Activated CD4-positive, alpha-beta T cell treated with anti-CD3 and anti-CD28 coated beads for 4 hours (primary cell): Measurements from ENCODE around the gene STAM.
"Not testable (repeated sequence)": the region's sequence is repeated elsewhere in the genome, so short reads cannot be mapped to it uniquely, and the experiment has no call there.

ENCODE experiments used
- DNase-seq, 2 donors: peaks; one replicate each; pipeline ENCODE4 v3.0.0-alpha.2; 2020

Gene STAM

GRCh38 chr10:17643755-17644484 is at the start of gene STAM:
STAM (plus strand) TSS chr10:17644151; CDS start chr10:17644340, 189 bp downstream.
- DNase-seq = peak; percentile 92 to 94

- DNase-seq = no peak
Measured at GRCh38 chr10:17597386-17597785, 46.6 kb upstream of the STAM start.

GRCh38 chr10:17599089-17599488 is 44.9 kb upstream of the STAM start:
- no peak for DNase-seq

- no peak for DNase-seq
Measured at GRCh38 chr10:17605936-17606335, 38.0 kb upstream of the STAM start.

- no peak for DNase-seq
Measured at GRCh38 chr10:17606547-17607040, 37.4 kb upstream of the STAM start.

GRCh38 chr10:17607060-17607459 is 36.9 kb upstream of the STAM start:
- no peak for DNase-seq

GRCh38 chr10:17607603-17608332 is 36.2 kb upstream of the STAM start:
- peak in 1 of 2 donors; percentile 33 for DNase-seq

GRCh38 chr10:17609523-17610079 is 34.4 kb upstream of the STAM start:
- DNase-seq = no peak

- peak; percentile 15 to 18 for DNase-seq
Measured at GRCh38 chr10:17616403-17617030, 27.4 kb upstream of the STAM start.

GRCh38 chr10:17617031-17617911 is 26.7 kb upstream of the STAM start, which contains the start of gene HACD1:
HACD1 (minus strand) TSS chr10:17617374; CDS start chr10:17617339, 35 bp downstream.
- peak; percentile 50 to 52 for DNase-seq

- no peak for DNase-seq
Measured at GRCh38 chr10:17622061-17622460, 21.9 kb upstream of the STAM start.

- DNase-seq = no peak
Measured at GRCh38 chr10:17624996-17625395, 19.0 kb upstream of the STAM start.

- DNase-seq = no peak
Measured at GRCh38 chr10:17626656-17627055, 17.3 kb upstream of the STAM start.

GRCh38 chr10:17632590-17632989 is 11.4 kb upstream of the STAM start:
- DNase-seq = not testable (repeated sequence)

- no peak for DNase-seq
Measured at GRCh38 chr10:17633353-17633752, 10.6 kb upstream of the STAM start.

- DNase-seq = no peak
Measured at GRCh38 chr10:17637869-17638268, 6.1 kb upstream of the STAM start.

- no peak for DNase-seq
Measured at GRCh38 chr10:17640331-17640816, 3.6 kb upstream of the STAM start.

- no peak for DNase-seq
Measured at GRCh38 chr10:17643339-17643754, 604 bp upstream of the STAM start.

GRCh38 chr10:17644485-17644943 is 563 bp downstream of the STAM start:
- DNase-seq = peak in 1 of 2 donors; percentile 10

- DNase-seq = peak in 1 of 2 donors; percentile 12
Measured at GRCh38 chr10:17645621-17646345, 1.8 kb downstream of the STAM start.

GRCh38 chr10:17647326-17647725 is 3.4 kb downstream of the STAM start:
- DNase-seq = no peak
